Activated naive CD8-positive, alpha-beta T cell treated with anti-CD3 and anti-CD28 coated beads for 36 hours (primary cell): ENCODE measurements around the gene HARS2. TPM values are rescaled to one million over a fixed set of nuclear protein-coding genes. Genes with fewer than 3 reads are reported as not detected.
"Not testable (repeated sequence)": the region's sequence is repeated elsewhere in the genome, so short reads cannot be mapped to it uniquely, and the experiment has no call there.

Experiments used
- DNase-seq: peaks from one replicate; pipeline ENCODE4 v3.0.0; 2021
- H3K27ac Mint-ChIP-seq: one replicate; pipeline ENCODE4 v1.8.0; 2022; ENCODE audit warnings: mild to moderate bottlenecking, moderate library complexity, mixed read lengths
- H3K27me3 Mint-ChIP-seq: one replicate; pipeline ENCODE4 v1.8.0; 2022; ENCODE audit warnings: mild to moderate bottlenecking, mixed read lengths
- H3K36me3 Mint-ChIP-seq: one replicate; pipeline ENCODE4 v1.8.0; 2021; ENCODE audit warnings: mild to moderate bottlenecking, mixed read lengths
- H3K4me1 Mint-ChIP-seq: one replicate; pipeline ENCODE4 v1.8.0; 2021; ENCODE audit warnings: mixed read lengths
- H3K4me3 Mint-ChIP-seq: one replicate; pipeline ENCODE4 v1.8.0; 2022; ENCODE audit warnings: mild to moderate bottlenecking, moderate library complexity, mixed read lengths
- H3K9me3 Mint-ChIP-seq: one replicate; pipeline ENCODE4 v1.8.0; 2022; ENCODE audit warnings: mixed read lengths
- total RNA-seq, 2 experiments: library from RNA; stranded (reverse); gene quantifications; one replicate each; pipeline ENCODE4 v1.2.3, GENCODE V29; 2021

HARS2 gene
- 10 to 100 TPM; 23.6 to 24.0 TPM for total RNA-seq

- Mint-ChIP-seq H3K4me3 (peak within 1 kb of the TSS; percentile 100), H3K36me3 (peaks cover 18% of the 10 kb centered on the region), H3K27ac (peak within 1 kb of the TSS; percentile 99), H3K27me3 (no peaks in the 10 kb centered on the region), H3K4me1 (peaks cover 31% of the 10 kb centered on the region), H3K9me3 (no peaks in the 10 kb centered on the region)
- peak; percentile 87 for DNase-seq
Measured at GRCh38 chr5:140690941-140691924, at the start of gene HARS2, which contains the start of gene HARS1. TSS of gene HARS2 (plus strand) at chr5:140691455. CDS start at chr5:140691649, 194 bp downstream. TSS of gene HARS1 (minus strand) at chr5:140691370. CDS start at chr5:140691304, 66 bp downstream.

- DNase-seq = no peak
Measured at GRCh38 chr5:140641716-140642115, 49.5 kb upstream of the HARS2 start.

GRCh38 chr5:140642718-140643117 is 48.5 kb upstream of the HARS2 start:
- DNase-seq = no peak
- Mint-ChIP-seq H3K4me3 (no peak overlapping the region), H3K4me1 (peaks cover 50% of the 10 kb centered on the region), H3K27ac (no peak overlapping the region), H3K27me3 (peaks cover 3% of the 10 kb centered on the region), H3K36me3 (peaks cover 22% of the 10 kb centered on the region), H3K9me3 (no peaks in the 10 kb centered on the region)

More at GRCh38 chr5:140641716-140642115, 49.5 kb upstream of the HARS2 start:
- Mint-ChIP-seq H3K4me1 (peaks cover 50% of the 10 kb centered on the region), H3K4me3 (peak overlapping the region; percentile 34), H3K36me3 (peaks cover 17% of the 10 kb centered on the region), H3K27ac (no peak overlapping the region), H3K9me3 (no peaks in the 10 kb centered on the region), H3K27me3 (no peaks in the 10 kb centered on the region)

- H3K36me3 Mint-ChIP-seq = peaks cover 33% of the 10 kb centered on the region
- H3K27ac Mint-ChIP-seq = peak overlapping the region; percentile 98
- no peaks in the 10 kb centered on the region for H3K9me3 Mint-ChIP-seq
- peaks cover 3% of the 10 kb centered on the region for H3K27me3 Mint-ChIP-seq
- peak overlapping the region; percentile 100 for H3K4me3 Mint-ChIP-seq
- H3K4me1 Mint-ChIP-seq = peaks cover 36% of the 10 kb centered on the region
- no peak for DNase-seq
Measured at GRCh38 chr5:140647042-140647419, 44.2 kb upstream of the HARS2 start.

GRCh38 chr5:140658870-140659269 is 32.4 kb upstream of the HARS2 start:
- H3K4me3 Mint-ChIP-seq = no peak overlapping the region
- H3K36me3 Mint-ChIP-seq = peaks cover 33% of the 10 kb centered on the region
- H3K27ac Mint-ChIP-seq = no peak overlapping the region
- no peaks in the 10 kb centered on the region for H3K27me3 Mint-ChIP-seq
- H3K9me3 Mint-ChIP-seq = no peaks in the 10 kb centered on the region
- H3K4me1 Mint-ChIP-seq = peaks cover 6% of the 10 kb centered on the region
- DNase-seq = no peak

GRCh38 chr5:140660371-140660770 is 30.9 kb upstream of the HARS2 start:
- not testable (repeated sequence) for H3K27me3 Mint-ChIP-seq, DNase-seq, H3K4me1 Mint-ChIP-seq, H3K27ac Mint-ChIP-seq, H3K4me3 Mint-ChIP-seq, H3K9me3 Mint-ChIP-seq
- peaks cover 35% of the 10 kb centered on the region for H3K36me3 Mint-ChIP-seq

- DNase-seq = no peak
- H3K9me3 Mint-ChIP-seq = no peaks in the 10 kb centered on the region
- H3K36me3 Mint-ChIP-seq = peaks cover 52% of the 10 kb centered on the region
Measured at GRCh38 chr5:140664030-140664358, 27.3 kb upstream of the HARS2 start.

GRCh38 chr5:140664359-140665119 is 26.7 kb upstream of the HARS2 start, which contains the start of gene WDR55:
TSS of gene WDR55 (plus strand) at chr5:140664904. CDS start at chr5:140664913, 9 bp downstream.
- H3K36me3 Mint-ChIP-seq = peaks cover 55% of the 10 kb centered on the region
- H3K4me1 Mint-ChIP-seq = peaks cover 21% of the 10 kb centered on the region
- peak within 1 kb of the TSS; percentile 94 for H3K27ac Mint-ChIP-seq
- H3K4me3 Mint-ChIP-seq = peak within 1 kb of the TSS; percentile 98
- H3K9me3 Mint-ChIP-seq = no peaks in the 10 kb centered on the region
- DNase-seq = peak; percentile 98
- H3K27me3 Mint-ChIP-seq = no peaks in the 10 kb centered on the region

More at GRCh38 chr5:140664030-140664358, 27.3 kb upstream of the HARS2 start:
- H3K27me3 Mint-ChIP-seq = no peaks in the 10 kb centered on the region
- peak overlapping the region; percentile 98 for H3K4me3 Mint-ChIP-seq
- H3K4me1 Mint-ChIP-seq = peaks cover 21% of the 10 kb centered on the region
- H3K27ac Mint-ChIP-seq = peak overlapping the region; percentile 94

- not testable (repeated sequence) for H3K9me3 Mint-ChIP-seq, H3K27ac Mint-ChIP-seq, DNase-seq, H3K4me3 Mint-ChIP-seq, H3K27me3 Mint-ChIP-seq
- peaks cover 12% of the 10 kb centered on the region for H3K4me1 Mint-ChIP-seq
- H3K36me3 Mint-ChIP-seq = peaks cover 31% of the 10 kb centered on the region
Measured at GRCh38 chr5:140671035-140671434, 20.2 kb upstream of the HARS2 start.

GRCh38 chr5:140671472-140672125 is 19.7 kb upstream of the HARS2 start:
- H3K4me3 Mint-ChIP-seq = no peak overlapping the region
- H3K36me3 Mint-ChIP-seq = peaks cover 28% of the 10 kb centered on the region
- H3K27me3 Mint-ChIP-seq = no peaks in the 10 kb centered on the region
- H3K4me1 Mint-ChIP-seq = peaks cover 8% of the 10 kb centered on the region
- H3K9me3 Mint-ChIP-seq = no peaks in the 10 kb centered on the region
- H3K27ac Mint-ChIP-seq = no peak overlapping the region
- DNase-seq = no peak

- Mint-ChIP-seq H3K9me3 (no peaks in the 10 kb centered on the region), H3K4me3 (no peak overlapping the region), H3K36me3 (peaks cover 29% of the 10 kb centered on the region), H3K4me1 (no peaks in the 10 kb centered on the region), H3K27ac (no peak overlapping the region), H3K27me3 (no peaks in the 10 kb centered on the region)
- peak; percentile 22 for DNase-seq
Measured at GRCh38 chr5:140672455-140673186, 18.6 kb upstream of the HARS2 start.

- no peaks in the 10 kb centered on the region for H3K9me3 Mint-ChIP-seq
- peaks cover 7% of the 10 kb centered on the region for H3K4me1 Mint-ChIP-seq
- H3K36me3 Mint-ChIP-seq = peaks cover 29% of the 10 kb centered on the region
- H3K27ac Mint-ChIP-seq = peak within 1 kb of the TSS; percentile 31
- no peak within 1 kb of the TSS for H3K4me3 Mint-ChIP-seq
- no peak for DNase-seq
- no peaks in the 10 kb centered on the region for H3K27me3 Mint-ChIP-seq
Measured at GRCh38 chr5:140673187-140673976, 17.9 kb upstream of the HARS2 start, which contains the start of gene DND1. TSS of gene DND1 (minus strand) at chr5:140673576. CDS start at chr5:140673542, 34 bp downstream.

GRCh38 chr5:140674211-140674610 is 17.0 kb upstream of the HARS2 start:
- Mint-ChIP-seq H3K36me3 (peaks cover 29% of the 10 kb centered on the region), H3K27ac (no peak overlapping the region), H3K9me3 (no peaks in the 10 kb centered on the region), H3K4me1 (peaks cover 7% of the 10 kb centered on the region), H3K27me3 (no peaks in the 10 kb centered on the region), H3K4me3 (no peak overlapping the region)
- DNase-seq = no peak
